Heart left ventricle (tissue), 13 donors: ENCODE measurements around the gene PLEKHD1.

ENCODE experiments used
- POLR2A ChIP-seq, 2 donors: fragments of 450-650 bp; IDR thresholded peaks; one replicate each; pipeline ENCODE4 v1.6.1; 2017; ENCODE audit warnings: antibody characterized with exemption in 2 of 2, mild to moderate bottlenecking in 2 of 2, moderate library complexity in 2 of 2
- TF ChIP-seq, protein P1 (sequence below), 12 donors: fragments of 200-600 bp; sonication (generic) in 4 of 12; IDR thresholded peaks; one replicate each; pipeline versions ENCODE4 v1.5.0 to v1.8.0; 2018 to 2022; ENCODE audit warnings: antibody characterized with exemption in 12 of 12, mild to moderate bottlenecking in 5 of 12
- donor health status: ischemic (EF 13 %, LVEDD 7.1; RV severe dilation, severe dysfunction).
- donor health status: DM: no; HTN: yes; CAD: no.
- donor health status: DM: no; HTN: no; CAD: no.
- donor health status: ischemic (EF 25% LVEDD 6.9; RV normal size, moderate dysfunction).
- donor health status: ischemic (EF 25% LVEDD 5.7; RV mildly dilated, moderate dysfunction).
- donor health status: ischemic (EF 35%, LVEDD 5.7; RV mildly dilated, moderate dysfunction).
- donor health status: nonischemic (EF 11% LVEDD 7.7; RV severe dilation, severe dysfunction).
- donor health status: DM: yes; HTN: yes; CAD: no.
- donor health status: PGD.
- donor health status: ischemic (EF 29% LVEDD 5.4; RV normal size, mild dysfunction).
- donor health status: nonischemic (EF 23%, LVEDD 6.1; RV moderate dilation, normal function).

DNA sequence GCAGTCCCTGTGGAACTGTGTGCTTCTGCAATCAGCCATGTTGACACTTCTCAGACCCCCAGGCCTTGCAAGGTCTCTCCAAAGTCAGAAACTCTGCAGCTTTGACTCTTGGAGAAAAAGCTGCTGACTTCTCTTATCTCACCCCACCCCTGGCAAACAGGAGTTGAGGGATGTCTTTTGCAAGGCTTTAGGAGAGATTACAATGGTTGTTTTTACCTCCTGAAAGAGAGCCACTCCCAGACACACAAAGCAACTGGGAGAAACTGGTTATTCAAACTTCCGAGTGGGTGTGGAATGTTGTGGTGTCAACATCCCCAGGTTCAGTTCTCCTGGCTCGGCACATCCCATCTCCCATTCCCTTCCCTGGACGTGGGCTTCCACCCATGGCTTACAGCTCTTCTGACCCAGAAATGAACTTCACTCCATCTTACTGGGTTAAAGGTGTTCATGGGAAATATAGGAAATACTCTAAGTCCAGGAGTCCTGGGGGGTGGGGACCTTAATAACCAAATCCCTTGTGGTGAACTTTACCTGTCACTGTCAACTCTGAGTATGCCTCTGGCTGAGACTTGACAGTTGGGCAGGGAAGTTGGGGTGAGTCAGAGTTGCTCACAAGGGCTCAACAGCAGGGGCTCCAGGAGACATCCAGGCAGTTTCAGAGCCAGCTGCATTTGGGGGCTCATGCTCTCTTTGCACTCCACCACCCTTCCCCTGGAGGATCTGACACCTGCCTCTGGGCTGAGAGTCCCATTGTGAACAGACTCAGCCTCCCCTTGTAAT is 48.2 kb downstream of the PLEKHD1 start:
- TF ChIP-seq, protein P1, sequence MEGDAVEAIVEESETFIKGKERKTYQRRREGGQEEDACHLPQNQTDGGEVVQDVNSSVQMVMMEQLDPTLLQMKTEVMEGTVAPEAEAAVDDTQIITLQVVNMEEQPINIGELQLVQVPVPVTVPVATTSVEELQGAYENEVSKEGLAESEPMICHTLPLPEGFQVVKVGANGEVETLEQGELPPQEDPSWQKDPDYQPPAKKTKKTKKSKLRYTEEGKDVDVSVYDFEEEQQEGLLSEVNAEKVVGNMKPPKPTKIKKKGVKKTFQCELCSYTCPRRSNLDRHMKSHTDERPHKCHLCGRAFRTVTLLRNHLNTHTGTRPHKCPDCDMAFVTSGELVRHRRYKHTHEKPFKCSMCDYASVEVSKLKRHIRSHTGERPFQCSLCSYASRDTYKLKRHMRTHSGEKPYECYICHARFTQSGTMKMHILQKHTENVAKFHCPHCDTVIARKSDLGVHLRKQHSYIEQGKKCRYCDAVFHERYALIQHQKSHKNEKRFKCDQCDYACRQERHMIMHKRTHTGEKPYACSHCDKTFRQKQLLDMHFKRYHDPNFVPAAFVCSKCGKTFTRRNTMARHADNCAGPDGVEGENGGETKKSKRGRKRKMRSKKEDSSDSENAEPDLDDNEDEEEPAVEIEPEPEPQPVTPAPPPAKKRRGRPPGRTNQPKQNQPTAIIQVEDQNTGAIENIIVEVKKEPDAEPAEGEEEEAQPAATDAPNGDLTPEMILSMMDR (IDR thresholded peaks at IDR 0.05) = no peak
- TF ChIP-seq POLR2A (IDR thresholded peaks at IDR 0.05) = no peak
